DOHH2 (cell line): Measurements from ENCODE around the gene POU5F1.

Experiments
- CTCF ChIP-seq: fragments of 200-600 bp; sonication (generic); IDR thresholded peaks from one replicate; pipeline ENCODE4 v1.5.1; 2014; ENCODE audit warnings: antibody characterized with exemption, mild to moderate bottlenecking, low read depth, low read length; ENCODE audit not compliant: poor library complexity, severe bottlenecking
- EZH2phosphoT487 ChIP-seq: fragments of 200-600 bp; sonication (generic); IDR thresholded peaks from 2 replicates; pipeline ENCODE4 v1.6.1; 2017; ENCODE audit warnings: borderline replicate concordance, mild to moderate bottlenecking, antibody characterized with exemption, low read length, moderate library complexity, mixed read lengths

- TF ChIP-seq CTCF (no peak), EZH2phosphoT487 (no peak)
Observed at GRCh38 chr6:31179042-31179386, 8.5 kb upstream of the POU5F1 start.
